ENCODE measurements around the gene SLC25A38. TPM values are rescaled to one million over a fixed set of nuclear protein-coding genes. Genes with fewer than 3 reads are reported as not detected.
"Not testable (repeated sequence)": the region's sequence is repeated elsewhere in the genome, so short reads cannot be mapped to it uniquely, and the experiment has no call there.

SLC25A38 gene, protein sequence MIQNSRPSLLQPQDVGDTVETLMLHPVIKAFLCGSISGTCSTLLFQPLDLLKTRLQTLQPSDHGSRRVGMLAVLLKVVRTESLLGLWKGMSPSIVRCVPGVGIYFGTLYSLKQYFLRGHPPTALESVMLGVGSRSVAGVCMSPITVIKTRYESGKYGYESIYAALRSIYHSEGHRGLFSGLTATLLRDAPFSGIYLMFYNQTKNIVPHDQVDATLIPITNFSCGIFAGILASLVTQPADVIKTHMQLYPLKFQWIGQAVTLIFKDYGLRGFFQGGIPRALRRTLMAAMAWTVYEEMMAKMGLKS
- total RNA-seq: 12.2 TPM

DNA sequence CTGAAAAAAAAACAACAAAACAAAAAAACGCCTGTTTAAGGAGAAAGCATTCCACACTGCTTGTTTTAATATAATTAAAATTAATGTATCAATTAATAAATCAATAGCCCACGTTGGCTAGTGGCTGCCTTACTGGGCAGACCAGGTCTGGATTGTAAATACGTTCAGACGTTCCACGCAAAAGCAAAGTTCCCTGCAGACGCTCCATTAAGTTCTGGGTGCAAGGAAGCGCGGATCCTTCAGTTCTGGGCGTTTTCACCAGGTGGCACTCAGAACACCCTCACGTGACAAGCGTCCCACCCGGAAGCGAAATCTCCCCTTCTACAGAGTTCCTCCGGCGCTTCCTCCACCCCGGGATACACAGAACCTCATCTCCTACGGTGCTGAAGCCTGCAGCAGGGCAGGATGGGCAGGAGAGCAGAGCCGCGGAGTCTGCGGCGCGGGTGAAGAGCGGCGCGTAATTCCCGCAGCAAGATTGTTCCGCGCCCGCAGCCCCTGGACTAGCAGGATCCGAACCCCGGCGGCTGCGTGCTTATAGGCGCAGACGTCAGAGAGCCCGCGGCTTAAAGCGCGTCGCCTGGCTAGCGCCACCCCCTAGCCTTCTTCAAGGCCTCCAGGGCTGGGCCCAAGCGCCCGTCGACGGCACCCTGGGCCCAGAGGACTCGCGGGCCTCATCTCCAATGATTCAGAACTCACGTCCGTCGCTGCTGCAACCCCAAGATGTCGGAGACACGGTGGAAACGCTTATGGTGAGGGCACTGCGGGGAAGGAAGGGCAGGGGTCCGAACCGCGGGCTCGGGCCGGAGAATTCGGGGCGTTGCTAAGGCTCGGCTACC is at the start of gene SLC25A38:
Gene SLC25A38 (plus strand): TSS at position 326 of the 836 bp plus-strand sequence. CDS start 355 bp downstream, at position 681.
- no peak for DNase-seq

DNA sequence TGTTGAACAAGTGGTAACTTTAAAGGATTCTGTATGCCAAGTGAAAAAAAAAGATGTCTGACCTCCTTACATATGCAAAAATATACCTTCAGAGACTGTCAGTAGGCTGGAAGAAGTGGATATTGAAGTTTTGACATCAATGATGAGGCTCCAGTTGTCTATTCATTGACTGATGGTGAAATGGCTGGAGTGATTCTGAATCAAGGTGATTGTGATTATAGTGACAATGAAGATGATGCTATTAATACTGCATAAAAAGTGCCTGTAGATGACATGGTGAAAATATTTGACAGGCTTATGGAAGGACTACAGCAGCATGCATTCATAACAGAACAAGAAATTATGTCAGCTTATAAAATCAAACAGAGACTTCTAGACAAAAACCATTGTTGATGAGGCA is 49.6 kb upstream of the SLC25A38 start:
- no peak for DNase-seq

- no peak for DNase-seq
Observed at GRCh38 chr3:39334205-39334604, 49.0 kb upstream of the SLC25A38 start.

GRCh38 chr3:39338201-39338600 is 45.0 kb upstream of the SLC25A38 start:
- DNase-seq: no peak

- DNase-seq: no peak
Observed at GRCh38 chr3:39339086-39339485, 44.1 kb upstream of the SLC25A38 start.

DNA sequence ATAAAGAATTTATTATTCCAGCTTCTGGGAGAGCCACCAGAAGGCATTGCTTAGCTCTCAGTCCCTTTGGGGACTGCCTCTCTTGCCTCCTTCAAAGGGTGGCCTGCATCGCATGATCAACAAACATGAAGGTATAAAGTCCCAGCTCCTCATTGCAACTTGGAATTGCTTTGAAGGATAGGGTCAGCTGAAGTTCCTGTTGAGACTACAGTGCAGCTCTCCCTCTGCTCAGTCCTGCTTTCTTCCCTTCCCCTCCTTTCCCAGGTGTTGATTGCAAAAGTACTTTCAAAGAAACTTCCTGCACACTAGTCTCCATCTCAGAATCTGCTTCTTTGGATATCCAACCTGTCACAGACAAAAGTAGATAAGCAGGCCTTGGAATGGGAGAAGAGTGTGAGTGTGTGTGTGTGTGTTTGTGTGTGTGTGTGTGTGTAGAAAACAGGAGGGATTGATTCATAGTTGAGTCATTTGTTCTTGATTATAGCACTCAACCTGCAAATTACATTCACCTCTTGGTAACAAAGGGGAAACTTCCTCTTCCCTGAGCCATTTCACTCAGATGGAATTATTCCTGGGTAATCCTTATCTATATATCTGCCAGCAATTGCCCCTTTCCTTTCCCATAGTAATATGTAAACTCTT is 40.0 kb upstream of the SLC25A38 start:
- no peak for DNase-seq

- DNase-seq: no peak
Observed at GRCh38 chr3:39343760-39344159, 39.4 kb upstream of the SLC25A38 start.

- no peak for DNase-seq
Observed at GRCh38 chr3:39344746-39345344, 38.3 kb upstream of the SLC25A38 start.

DNA sequence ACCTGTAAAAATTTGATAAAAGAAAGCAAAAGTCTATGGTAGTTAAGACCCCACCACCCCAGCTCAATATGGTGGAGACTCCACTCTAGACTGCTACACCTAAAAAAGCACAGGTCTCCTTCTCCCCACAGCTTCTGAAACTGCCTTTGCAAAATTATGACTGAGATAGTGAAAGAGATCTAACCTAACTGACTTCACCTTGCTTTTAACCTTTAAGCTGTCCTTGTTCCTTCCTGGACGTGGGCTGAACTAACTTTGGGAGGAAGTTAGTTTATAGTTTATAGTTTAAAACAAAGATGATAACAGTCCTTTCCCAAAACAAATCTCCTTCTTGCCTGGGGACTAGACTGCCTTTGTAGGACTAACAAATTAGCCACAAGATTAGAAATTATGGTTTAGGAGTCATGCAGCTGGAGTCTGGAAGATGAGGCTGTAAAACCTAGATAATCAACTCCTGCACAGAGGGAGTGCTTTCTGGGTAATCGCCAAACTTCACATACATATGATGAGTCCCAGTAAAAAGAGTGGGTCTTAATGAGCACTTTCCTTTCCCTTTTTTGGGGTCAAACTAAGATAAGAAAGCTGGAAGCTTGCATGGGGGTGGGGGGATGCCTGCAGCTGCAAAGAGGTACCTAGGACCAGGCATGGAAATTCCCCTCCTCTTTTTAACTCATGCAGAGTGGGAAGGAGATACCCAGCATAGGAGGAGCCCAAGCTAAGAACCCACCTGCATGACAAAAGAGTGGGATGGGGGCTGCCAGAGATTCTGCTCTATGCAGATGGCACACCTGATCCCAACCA is 36.2 kb upstream of the SLC25A38 start:
- DNase-seq: no peak

- no peak for DNase-seq
Observed at GRCh38 chr3:39347586-39347876, 35.6 kb upstream of the SLC25A38 start.

GRCh38 chr3:39349080-39349479 is 34.1 kb upstream of the SLC25A38 start:
- no peak for DNase-seq

- no peak for DNase-seq
Observed at GRCh38 chr3:39350714-39351113, 32.5 kb upstream of the SLC25A38 start.

GRCh38 chr3:39351134-39351533 is 32.0 kb upstream of the SLC25A38 start:
- not testable (repeated sequence) for DNase-seq

DNA sequence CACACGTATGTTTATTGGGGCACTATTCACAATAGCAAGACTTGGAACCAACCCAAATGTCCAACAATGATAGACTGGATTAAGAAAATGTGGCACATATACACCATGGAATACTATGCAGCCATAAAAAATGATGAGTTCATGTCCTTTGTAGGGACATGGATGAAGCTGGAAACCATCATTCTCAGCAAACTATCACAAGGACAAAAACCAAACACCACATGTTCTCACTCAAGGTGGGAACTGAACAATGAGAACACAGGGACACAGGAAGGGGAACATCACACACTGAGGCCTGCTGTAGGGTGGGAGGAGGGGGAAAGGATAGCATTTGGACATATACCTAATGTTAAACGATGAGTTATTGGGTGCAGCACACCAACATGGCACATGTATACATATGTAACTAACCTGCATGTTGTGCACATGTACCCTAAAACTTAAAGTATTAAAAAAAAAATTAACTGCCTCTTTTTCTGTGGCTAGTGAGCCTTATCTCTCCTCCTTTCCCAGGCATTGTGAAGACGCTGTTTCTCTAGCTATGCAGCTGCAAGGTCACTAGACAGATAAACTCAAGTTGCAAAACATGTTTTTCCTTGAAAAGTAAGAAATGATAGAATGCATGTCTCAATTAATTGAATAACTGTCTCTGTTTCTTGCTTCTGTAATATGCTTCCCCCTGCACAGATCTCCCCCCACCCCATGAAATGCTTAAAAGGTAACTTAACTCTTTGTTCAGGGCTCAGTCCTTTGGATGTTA is 29.8 kb upstream of the SLC25A38 start:
- DNase-seq: not testable (repeated sequence)

- no peak for DNase-seq
Observed at GRCh38 chr3:39358333-39358732, 24.8 kb upstream of the SLC25A38 start.

GRCh38 chr3:39361252-39361927 is 21.8 kb upstream of the SLC25A38 start:
- DNase-seq: no peak

- DNase-seq: no peak
Observed at GRCh38 chr3:39362192-39362591, 21.0 kb upstream of the SLC25A38 start.

DNA sequence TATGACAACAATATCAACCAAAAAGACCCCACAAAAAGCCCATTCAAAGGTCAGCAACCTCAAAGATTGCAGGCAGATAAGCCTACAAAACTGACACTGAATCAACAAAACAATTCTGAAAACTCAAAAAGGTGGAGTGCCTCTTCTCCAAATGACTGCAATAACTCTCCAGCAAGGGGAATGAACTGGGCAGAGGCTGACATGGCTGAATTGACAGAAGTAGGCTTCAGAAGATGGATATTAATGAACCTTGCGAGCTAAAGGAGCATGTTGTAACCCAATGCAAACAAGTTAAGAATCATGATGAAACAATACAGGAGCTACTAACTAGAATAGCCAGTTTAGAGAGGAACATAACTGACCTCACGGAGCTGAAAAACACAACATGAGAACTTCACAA is 20.4 kb upstream of the SLC25A38 start:
- DNase-seq: no peak

DNA sequence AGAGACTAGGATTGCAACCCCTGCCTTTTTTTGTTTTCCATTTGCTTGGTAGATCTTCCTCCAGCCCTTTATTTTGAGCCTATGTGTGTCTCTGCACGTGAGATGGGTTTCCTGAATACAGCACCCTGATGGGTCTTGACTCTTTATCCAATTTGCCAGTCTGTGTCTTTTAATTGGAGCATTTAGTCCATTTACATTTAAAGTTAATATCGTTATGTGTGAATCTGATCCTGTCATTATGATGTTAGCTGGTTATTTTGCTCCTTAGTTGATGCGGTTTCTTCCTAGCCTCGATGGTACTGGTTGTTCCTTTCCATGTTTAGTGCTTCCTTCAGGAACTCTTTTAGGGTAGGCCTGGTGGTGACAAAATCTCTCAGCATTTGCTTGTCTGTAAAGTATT is 12.7 kb upstream of the SLC25A38 start:
- not testable (repeated sequence) for DNase-seq

GRCh38 chr3:39372833-39373232 is 10.3 kb upstream of the SLC25A38 start:
- DNase-seq: no peak
